ENCODE results near the gene ATF4.

GRCh38 chr22:39473851-39474250, 46.5 kb upstream of the ATF4 start:
- TF ChIP-seq EP300 (conservative IDR thresholded peaks at IDR 0.05; ENCODE audit: poor library complexity, severe bottlenecking), result no peak
- no peak for TF ChIP-seq POLR2AphosphoS5 (IDR thresholded peaks at IDR 0.05)
- TF ChIP-seq CTCF (IDR thresholded peaks at IDR 0.05; ENCODE audit: poor library complexity, severe bottlenecking), result no peak
- TF ChIP-seq REST (IDR thresholded peaks at IDR 0.05; ENCODE audit: borderline replicate concordance), result no peak
- TF ChIP-seq TAF1 (IDR thresholded peaks at IDR 0.05; ENCODE audit: low read depth), result no peak
- no peak for TF ChIP-seq RAD21 (conservative IDR thresholded peaks at IDR 0.05)
- no peak for TF ChIP-seq SMC3 (conservative IDR thresholded peaks at IDR 0.05; ENCODE audit: poor library complexity)
- TF ChIP-seq MXI1 (conservative IDR thresholded peaks at IDR 0.05; ENCODE audit: poor library complexity, severe bottlenecking), result no peak
